Activated CD8-positive, alpha-beta memory T cell treated with anti-CD3 and anti-CD28 coated beads, Interleukin-2, amount 50 U/mL, for 24 hours (primary cell): ENCODE measurements around the gene ZNF70.

ENCODE experiments used
- DNase-seq: peaks from one replicate; pipeline ENCODE4 v3.0.0-alpha.2; 2020; ENCODE audit errors: extremely low read depth

The ZNF70 gene

DNA sequence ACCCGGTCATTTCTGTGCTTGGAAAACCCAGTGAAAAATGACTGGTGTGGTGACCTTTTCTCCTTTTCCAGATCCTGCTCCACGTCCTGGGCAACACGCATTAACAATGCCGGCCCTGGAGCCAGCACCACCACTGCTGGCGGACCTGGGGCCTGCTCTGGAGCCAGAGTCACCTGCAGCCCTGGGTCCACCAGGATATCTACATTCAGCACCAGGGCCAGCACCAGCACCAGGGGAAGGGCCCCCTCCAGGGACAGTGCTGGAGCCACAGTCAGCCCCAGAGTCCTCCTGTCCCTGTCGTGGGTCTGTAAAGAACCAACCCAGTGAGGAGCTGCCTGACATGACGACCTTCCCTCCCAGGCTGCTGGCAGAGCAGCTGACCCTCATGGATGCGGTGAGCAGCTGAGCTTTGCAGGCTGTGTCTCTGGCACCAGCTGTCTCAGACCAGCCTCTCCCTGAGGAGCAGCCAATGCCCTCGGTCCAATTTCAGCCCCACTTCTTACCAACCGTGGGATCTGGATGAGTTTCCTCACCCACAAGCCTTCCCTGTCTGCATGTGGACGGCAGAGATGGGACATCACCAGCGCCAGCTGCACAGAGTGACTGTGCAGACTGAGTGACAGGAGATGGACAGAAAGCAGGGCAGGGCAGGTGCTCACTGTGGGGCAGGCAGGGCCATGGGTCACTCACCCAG, 58.2 kb downstream of the ZNF70 start:
- no peak for DNase-seq

DNA sequence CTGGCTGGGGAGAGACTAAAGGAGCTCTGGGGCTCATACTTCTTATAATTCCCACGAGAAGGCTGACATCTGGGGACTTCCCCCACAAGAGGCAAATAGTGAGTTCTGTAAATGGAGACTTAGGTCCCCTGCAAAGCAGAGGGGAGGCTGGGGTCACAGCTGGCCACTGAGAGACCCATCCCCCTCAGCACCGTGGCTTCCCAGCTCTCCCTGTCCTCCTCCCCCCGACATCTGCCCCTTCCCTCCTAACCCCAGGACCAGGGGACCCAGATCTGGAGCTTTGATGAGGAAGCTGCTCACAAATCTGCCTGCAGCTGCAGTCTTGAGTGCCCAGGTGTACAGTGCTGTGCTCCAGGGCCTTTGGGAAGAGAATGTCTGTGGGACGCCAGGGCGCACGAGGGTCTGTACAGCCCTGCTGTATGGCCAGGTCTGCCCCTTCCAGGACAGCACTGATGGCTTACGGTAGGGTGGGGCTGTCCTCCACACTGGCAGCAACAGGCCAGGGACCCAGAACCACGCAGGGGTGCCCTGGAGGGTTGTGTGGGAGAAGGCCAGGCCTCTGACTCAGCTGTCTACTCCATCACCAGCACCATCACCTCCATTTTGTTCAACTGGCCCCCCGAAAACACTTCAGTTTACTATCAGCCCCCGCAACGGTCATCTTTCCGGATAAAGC, 59.0 kb downstream of the ZNF70 start:
- DNase-seq: no peak

DNA sequence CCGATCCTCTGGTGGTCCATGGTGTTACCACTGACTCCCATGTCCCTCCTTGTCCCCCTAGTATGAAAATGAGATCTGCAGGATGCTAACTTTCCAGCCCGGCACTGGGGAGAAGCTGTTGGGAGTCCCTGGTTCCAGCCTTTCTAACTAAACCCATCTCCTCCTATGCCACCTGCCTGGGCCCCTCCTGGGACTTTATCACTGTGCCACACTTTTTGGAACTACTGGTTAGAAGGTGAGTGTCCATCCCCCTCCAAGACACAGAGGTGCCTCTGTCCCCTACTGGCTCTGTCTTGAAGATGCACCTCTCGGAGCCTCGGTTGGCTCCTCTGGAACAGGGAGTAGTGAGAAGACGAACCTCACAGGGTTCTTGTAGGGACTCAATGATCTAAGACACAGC, 60.2 kb downstream of the ZNF70 start, which contains the start of gene RGL4:
TSS of gene RGL4 (plus strand) at position 301 of the 400 bp plus-strand sequence. CDS start 1,018 bp downstream, outside the sequence.
- no peak for DNase-seq

DNA sequence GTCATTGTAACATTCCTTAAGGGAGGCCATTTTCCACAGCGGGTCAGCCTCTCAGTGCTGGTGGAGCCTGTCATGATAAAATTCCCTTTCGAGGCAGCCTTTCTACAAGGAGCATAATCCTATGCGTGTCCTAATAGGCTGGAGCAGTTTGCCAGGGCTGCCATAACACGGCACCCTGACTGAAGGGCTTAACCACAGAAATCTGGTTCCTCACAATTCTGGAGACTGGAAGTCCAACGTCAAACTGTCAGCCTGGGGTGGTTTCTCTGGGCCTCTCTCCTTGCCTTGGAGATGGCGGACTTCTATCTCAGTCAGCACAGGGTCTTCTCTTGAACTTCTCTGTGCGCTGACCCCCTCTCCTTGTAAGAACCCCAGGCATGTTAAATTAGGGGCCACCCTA, 61.5 kb downstream of the ZNF70 start:
- DNase-seq: no peak
